ENCODE measurements around the gene CEACAM7.

The CEACAM7 gene

GRCh38 chr19:41707871-41708371, 19.9 kb upstream of the CEACAM7 start:
- TF ChIP-seq CTCF (conservative IDR thresholded peaks at IDR 0.05; ENCODE audit: low read depth, low read length), result no peak

GRCh38 chr19:41707502-41707812, 19.4 kb upstream of the CEACAM7 start:
- no peak overlapping the region for H3K4me3 ChIP-seq (IDR thresholded peaks at IDR 0.05; ENCODE audit: insufficient read depth, low read depth, low read length)
- no peak for TF ChIP-seq CTCF (conservative IDR thresholded peaks at IDR 0.05; ENCODE audit: low read depth, low read length)

More at GRCh38 chr19:41707871-41708371, 19.9 kb upstream of the CEACAM7 start:
- Histone ChIP-seq H3K4me3 (IDR thresholded peaks at IDR 0.05; ENCODE audit: insufficient read depth, low read depth, low read length) (no peak overlapping the region), H3K4me2 (no peak overlapping the region), H3K36me3 (ENCODE audit: insufficient read depth) (no peaks in the 10 kb centered on the region), H3K9ac (no peak overlapping the region), H3K79me2 (ENCODE audit: insufficient read depth, low read depth) (no peaks in the 10 kb centered on the region), H3K27ac (no peak overlapping the region), H3K4me1 (ENCODE audit: low read depth, poor library complexity, severe bottlenecking) (no peaks in the 10 kb centered on the region), H2AFZ (ENCODE audit: low read depth) (no peak overlapping the region), H4K20me1 (ENCODE audit: insufficient read depth) (no peaks in the 10 kb centered on the region), H3K27me3 (ENCODE audit: insufficient read depth, low read depth) (peaks cover 63% of the 10 kb centered on the region)

GRCh38 chr19:41706741-41707501, 18.9 kb upstream of the CEACAM7 start:
- no peak overlapping the region for H3K27ac ChIP-seq
- peak overlapping the region; percentile 55; the same call in 1 of the 2 replicates for H2AFZ ChIP-seq (ENCODE audit: low read depth)
- peak; percentile 99 for TF ChIP-seq CTCF (conservative IDR thresholded peaks at IDR 0.05; ENCODE audit: low read depth, low read length)
- no peaks in the 10 kb centered on the region for H4K20me1 ChIP-seq (ENCODE audit: insufficient read depth)
- no peaks in the 10 kb centered on the region for H3K79me2 ChIP-seq (ENCODE audit: insufficient read depth, low read depth)
- peaks cover 59% of the 10 kb centered on the region for H3K27me3 ChIP-seq (ENCODE audit: insufficient read depth, low read depth)
- no peak overlapping the region for H3K9ac ChIP-seq
- peak overlapping the region; percentile 27; the same call in 1 of the 2 replicates for H3K4me2 ChIP-seq
- no peaks in the 10 kb centered on the region for H3K4me1 ChIP-seq (ENCODE audit: low read depth, poor library complexity, severe bottlenecking)
- no peak overlapping the region for H3K4me3 ChIP-seq (IDR thresholded peaks at IDR 0.05; ENCODE audit: insufficient read depth, low read depth, low read length)
- H3K36me3 ChIP-seq (ENCODE audit: insufficient read depth), result no peaks in the 10 kb centered on the region

More at GRCh38 chr19:41707502-41707812, 19.4 kb upstream of the CEACAM7 start:
- Histone ChIP-seq H3K27me3 (ENCODE audit: insufficient read depth, low read depth) (peaks cover 61% of the 10 kb centered on the region), H3K27ac (no peak overlapping the region), H3K36me3 (ENCODE audit: insufficient read depth) (no peaks in the 10 kb centered on the region), H3K9ac (no peak overlapping the region), H4K20me1 (ENCODE audit: insufficient read depth) (no peaks in the 10 kb centered on the region), H3K4me2 (no peak overlapping the region), H2AFZ (ENCODE audit: low read depth) (no peak overlapping the region), H3K4me1 (ENCODE audit: low read depth, poor library complexity, severe bottlenecking) (no peaks in the 10 kb centered on the region), H3K79me2 (ENCODE audit: insufficient read depth, low read depth) (no peaks in the 10 kb centered on the region)

GRCh38 chr19:41705393-41706174, 17.5 kb upstream of the CEACAM7 start:
- Histone ChIP-seq H3K27ac (no peak overlapping the region), H4K20me1 (ENCODE audit: insufficient read depth) (no peaks in the 10 kb centered on the region), H3K4me2 (no peak overlapping the region), H2AFZ (ENCODE audit: low read depth) (no peak overlapping the region), H3K4me3 (IDR thresholded peaks at IDR 0.05; ENCODE audit: insufficient read depth, low read depth, low read length) (no peak overlapping the region), H3K27me3 (ENCODE audit: insufficient read depth, low read depth) (peaks cover 56% of the 10 kb centered on the region), H3K36me3 (ENCODE audit: insufficient read depth) (no peaks in the 10 kb centered on the region), H3K79me2 (ENCODE audit: insufficient read depth, low read depth) (no peaks in the 10 kb centered on the region), H3K9ac (no peak overlapping the region), H3K4me1 (ENCODE audit: low read depth, poor library complexity, severe bottlenecking) (no peaks in the 10 kb centered on the region)
- no peak for TF ChIP-seq CTCF (conservative IDR thresholded peaks at IDR 0.05; ENCODE audit: low read depth, low read length)
